AG10803 (cell line): Measurements from ENCODE around the gene COG7.

ENCODE experiments used
- DNase-seq: peaks from one replicate; pipeline ENCODE4 v3.0.0; 2010; ENCODE audit warnings: low read depth
- H3K4me3 ChIP-seq: 2 replicates; pipeline ENCODE4 v1.5.1; 2011; ENCODE audit warnings: mild to moderate bottlenecking, low read length, control low read depth
- CTCF ChIP-seq: conservative IDR thresholded peaks from 2 replicates; pipeline ENCODE4 v1.5.1; 2011; ENCODE audit warnings: mild to moderate bottlenecking, low read length, control low read depth, inconsistent platforms

Gene COG7

GRCh38 chr16:23452572-23453337 is at the start of gene COG7:
Gene COG7 (minus strand): TSS chr16:23453189. CDS start chr16:23452994, 195 bp downstream.
- peak within 1 kb of the TSS; percentile 94 for H3K4me3 ChIP-seq
- TF ChIP-seq CTCF, result no peak
- DNase-seq, result peak; percentile 90

GRCh38 chr16:23502466-23502865 is 49.5 kb upstream of the COG7 start:
- DNase-seq, result peak; percentile 15
- H3K4me3 ChIP-seq, result no peak overlapping the region
- no peak for TF ChIP-seq CTCF

GRCh38 chr16:23501291-23501690 is 48.3 kb upstream of the COG7 start:
- no peak for TF ChIP-seq CTCF
- DNase-seq, result no peak
- H3K4me3 ChIP-seq, result no peak overlapping the region

GRCh38 chr16:23500862-23501225 is 47.9 kb upstream of the COG7 start:
- no peak for TF ChIP-seq CTCF
- no peak overlapping the region for H3K4me3 ChIP-seq
- no peak for DNase-seq

GRCh38 chr16:23500212-23500861 is 47.3 kb upstream of the COG7 start:
- TF ChIP-seq CTCF, result no peak

GRCh38 chr16:23499801-23500200 is 46.8 kb upstream of the COG7 start:
- no peak overlapping the region for H3K4me3 ChIP-seq
- no peak for TF ChIP-seq CTCF
- no peak for DNase-seq

More at GRCh38 chr16:23500212-23500861, 47.3 kb upstream of the COG7 start:
- DNase-seq, result no peak
- no peak overlapping the region for H3K4me3 ChIP-seq

- DNase-seq, result no peak
- no peak overlapping the region for H3K4me3 ChIP-seq
- TF ChIP-seq CTCF, result no peak
Measured at GRCh38 chr16:23498863-23499262, 45.9 kb upstream of the COG7 start.
